Measurements from ENCODE around the gene SMAD3.

DNA sequence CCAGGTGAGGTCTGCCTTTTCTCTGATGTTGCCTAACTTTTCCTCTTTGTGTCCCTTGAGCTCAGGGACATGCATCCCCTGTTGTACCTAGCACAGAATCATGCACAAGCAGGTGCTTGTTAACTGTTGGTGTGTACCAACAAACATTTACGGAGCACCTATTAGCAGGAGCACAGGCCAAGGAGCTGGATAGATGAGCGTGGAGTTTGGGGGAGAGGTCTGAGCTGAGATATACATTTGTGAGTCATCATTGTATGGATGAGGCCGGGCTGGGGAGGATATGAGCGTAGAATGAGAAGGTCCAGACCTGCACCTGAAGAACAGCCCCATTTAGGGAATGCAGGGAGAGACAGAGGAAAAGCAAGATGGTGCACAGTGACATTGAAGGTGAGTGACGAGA is 53.4 kb downstream of the SMAD3 start:
- TF ChIP-seq CTCF (IDR thresholded peaks at IDR 0.05) (no peak), POLR2A (IDR thresholded peaks at IDR 0.05) (no peak)
